CD4-positive, alpha-beta T cell (primary cell): ENCODE measurements around the gene AFP. TPM values are rescaled to one million over a fixed set of nuclear protein-coding genes. Genes with fewer than 3 reads are reported as not detected.

Experiments
- ATAC-seq: fragments of 200-7000 bp; cut with Tn5 transposase; one replicate; pipeline ENCODE4 v1.10.0; 2022; ENCODE audit warnings: mild to moderate bottlenecking; ENCODE audit not compliant: poor library complexity
- CTCF ChIA-PET: fragments of 350-600 bp; sonication (Branson Sonifier 250); formaldehyde crosslinking; loops from one replicate; lab custom pipeline; 2021; ENCODE audit warnings: antibody characterized with exemption, inconsistent platforms; lab: Charles Lee
- POLR2A ChIA-PET: fragments of 350-600 bp; sonication (Branson Sonifier 250); formaldehyde crosslinking; loops from one replicate; lab custom pipeline; 2021; ENCODE audit warnings: antibody characterized with exemption, inconsistent platforms; lab: Charles Lee
- DNase-seq, 14 experiments: peaks; one replicate each; pipeline ENCODE4 v3.0.0-alpha.2; 2013 to 2020; ENCODE audit warnings: mixed read lengths in 2 of 14
- H3K27ac ChIP-seq, 2 donors: one replicate each; pipeline versions ENCODE4 v1.5.1 to v1.7.0; 2013; ENCODE audit warnings: low read length in 2 of 2, low read depth in 1 of 2, mild to moderate bottlenecking in 1 of 2
- H3K27me3 ChIP-seq, 2 experiments: 1 replicate in 1 of 2; 2 replicates in 1 of 2; pipeline versions ENCODE4 v1.6.1 to v1.7.0; 2013; ENCODE audit warnings: low read length in 2 of 2, control low read depth in 1 of 2, mild to moderate bottlenecking in 1 of 2, moderate library complexity in 1 of 2; ENCODE audit not compliant: insufficient read depth in 2 of 2, control insufficient read depth in 1 of 2
- H3K36me3 ChIP-seq: one replicate; pipeline ENCODE4 v1.6.1; 2013; ENCODE audit warnings: low read length, control low read depth; ENCODE audit not compliant: insufficient read depth
- H3K4me1 ChIP-seq: one replicate; pipeline ENCODE4 v1.6.1; 2013; ENCODE audit warnings: low read length, control low read depth; ENCODE audit not compliant: insufficient read depth
- H3K4me3 ChIP-seq: one replicate; pipeline ENCODE4 v1.5.1; 2013; ENCODE audit warnings: mild to moderate bottlenecking, low read length, moderate library complexity
- H3K9me3 ChIP-seq, 2 experiments: 1 replicate in 1 of 2; 2 replicates in 1 of 2; pipeline versions ENCODE4 v1.6.1 to v1.7.0; 2013; ENCODE audit warnings: low read length in 2 of 2, mild to moderate bottlenecking in 2 of 2, control low read depth in 1 of 2, moderate library complexity in 1 of 2; ENCODE audit not compliant: control insufficient read depth in 1 of 2, insufficient read depth in 1 of 2
- H3K27ac Mint-ChIP-seq: one replicate; pipeline ENCODE4 v1.8.0; 2020; ENCODE audit warnings: mixed read lengths
- H3K27me3 Mint-ChIP-seq: one replicate; pipeline ENCODE4 v1.8.0; 2021; ENCODE audit warnings: mixed read lengths
- H3K36me3 Mint-ChIP-seq: one replicate; pipeline ENCODE4 v1.8.0; 2021; ENCODE audit warnings: low read depth, mixed read lengths
- H3K4me1 Mint-ChIP-seq: one replicate; pipeline ENCODE4 v1.8.0; 2021; ENCODE audit warnings: low read depth, mixed read lengths
- H3K4me3 Mint-ChIP-seq: one replicate; pipeline ENCODE4 v1.8.0; 2020; ENCODE audit warnings: mild to moderate bottlenecking, mixed read lengths
- H3K9me3 Mint-ChIP-seq: one replicate; pipeline ENCODE4 v1.8.0; 2020; ENCODE audit warnings: mixed read lengths
- intact Hi-C, 2 experiments: fragments of 100-400 bp; cut with DNase I in 1 of 2; cut with micrococcal nuclease in 1 of 2; formaldehyde crosslinking; loops; one replicate each; pipeline versions ENCODE4 v1.15.1 to v1.9.0; 2023 to 2025; cut with DNase I, micrococcal nuclease
- total RNA-seq, 174 experiments: library from RNA in 2 of 174; stranded (reverse) in 2 of 174; gene quantifications; one replicate each; pipeline ENCODE4 v1.2.3 and lab custom pipeline; 2021 to 2026
- TF ChIP-seq, protein P1 (sequence below): fragments of 200-600 bp; IDR thresholded peaks from one replicate; pipeline ENCODE4 v1.8.0; 2022; ENCODE audit warnings: antibody characterized with exemption, mild to moderate bottlenecking

The AFP gene
- total RNA-seq, 2 experiments from 2014 or later, result not detected

DNA sequence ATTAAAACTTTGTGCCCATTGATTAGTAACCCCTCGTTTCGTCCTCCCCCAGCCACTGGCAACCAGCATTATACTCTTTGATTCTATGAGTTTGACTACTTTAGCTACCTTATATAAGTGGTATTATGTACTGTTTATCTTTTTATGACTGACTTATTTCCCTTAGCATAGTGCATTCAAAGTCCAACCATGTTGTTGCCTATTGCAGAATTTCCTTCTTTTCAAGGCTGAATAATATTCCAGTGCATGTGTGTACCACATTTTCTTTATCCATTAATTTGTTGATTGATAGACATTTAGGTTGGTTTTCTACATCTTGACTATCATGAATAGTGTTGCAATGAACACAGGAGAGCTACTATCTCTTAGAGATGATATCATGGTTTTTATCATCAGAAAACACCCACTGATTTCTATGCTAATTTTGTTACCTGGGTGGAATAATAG lies 28.8 kb upstream of the AFP start:
- ChIA-PET POLR2A (no interaction called here), CTCF (no interaction called here)
- ATAC-seq (no peak), DNase-seq (no peak)
- Histone ChIP-seq H3K9me3 (no peaks in the 10 kb centered on the region), H3K4me1 (no peaks in the 10 kb centered on the region), H3K27ac (no peak overlapping the region), H3K4me3 (no peak overlapping the region), H3K27me3 (no peaks in the 10 kb centered on the region), H3K36me3 (no peaks in the 10 kb centered on the region)
- Mint-ChIP-seq H3K27ac (no peak overlapping the region), H3K4me3 (no peak overlapping the region), H3K27me3 (no peaks in the 10 kb centered on the region), H3K9me3 (no peaks in the 10 kb centered on the region), H3K36me3 (no peaks in the 10 kb centered on the region), H3K4me1 (no peaks in the 10 kb centered on the region)
- intact Hi-C loops, result no loop called here
- TF ChIP-seq, protein P1, sequence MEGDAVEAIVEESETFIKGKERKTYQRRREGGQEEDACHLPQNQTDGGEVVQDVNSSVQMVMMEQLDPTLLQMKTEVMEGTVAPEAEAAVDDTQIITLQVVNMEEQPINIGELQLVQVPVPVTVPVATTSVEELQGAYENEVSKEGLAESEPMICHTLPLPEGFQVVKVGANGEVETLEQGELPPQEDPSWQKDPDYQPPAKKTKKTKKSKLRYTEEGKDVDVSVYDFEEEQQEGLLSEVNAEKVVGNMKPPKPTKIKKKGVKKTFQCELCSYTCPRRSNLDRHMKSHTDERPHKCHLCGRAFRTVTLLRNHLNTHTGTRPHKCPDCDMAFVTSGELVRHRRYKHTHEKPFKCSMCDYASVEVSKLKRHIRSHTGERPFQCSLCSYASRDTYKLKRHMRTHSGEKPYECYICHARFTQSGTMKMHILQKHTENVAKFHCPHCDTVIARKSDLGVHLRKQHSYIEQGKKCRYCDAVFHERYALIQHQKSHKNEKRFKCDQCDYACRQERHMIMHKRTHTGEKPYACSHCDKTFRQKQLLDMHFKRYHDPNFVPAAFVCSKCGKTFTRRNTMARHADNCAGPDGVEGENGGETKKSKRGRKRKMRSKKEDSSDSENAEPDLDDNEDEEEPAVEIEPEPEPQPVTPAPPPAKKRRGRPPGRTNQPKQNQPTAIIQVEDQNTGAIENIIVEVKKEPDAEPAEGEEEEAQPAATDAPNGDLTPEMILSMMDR, result no peak

DNA sequence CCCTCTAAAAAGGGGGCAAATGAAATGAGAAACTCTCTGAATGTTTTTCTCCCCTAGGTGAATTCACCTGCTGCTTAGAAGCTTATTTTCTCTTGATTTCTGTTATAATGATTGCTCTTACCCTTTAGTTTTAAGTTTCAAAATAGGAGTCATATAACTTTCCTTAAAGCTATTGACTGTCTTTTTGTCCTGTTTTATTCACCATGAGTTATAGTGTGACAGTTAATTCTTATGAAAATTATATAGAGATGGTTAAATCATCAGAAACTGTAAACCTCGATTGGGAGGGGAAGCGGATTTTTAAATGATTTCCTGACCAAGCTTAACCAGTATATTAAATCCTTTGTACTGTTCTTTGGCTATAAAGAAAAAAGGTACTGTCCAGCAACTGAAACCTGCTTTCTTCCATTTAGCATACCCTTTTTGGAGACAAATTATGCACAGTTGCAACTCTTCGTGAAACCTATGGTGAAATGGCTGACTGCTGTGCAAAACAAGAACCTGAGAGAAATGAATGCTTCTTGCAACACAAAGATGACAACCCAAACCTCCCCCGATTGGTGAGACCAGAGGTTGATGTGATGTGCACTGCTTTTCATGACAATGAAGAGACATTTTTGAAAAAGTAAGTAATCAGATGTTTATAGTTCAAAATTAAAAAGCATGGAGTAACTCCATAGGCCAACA lies 27.7 kb upstream of the AFP start:
- intact Hi-C loops, result no loop called here
- H3K36me3 Mint-ChIP-seq, result no peaks in the 10 kb centered on the region
- Histone ChIP-seq H3K27ac (no peak overlapping the region), H3K36me3 (no peaks in the 10 kb centered on the region), H3K4me3 (no peak overlapping the region), H3K27me3 (no peaks in the 10 kb centered on the region), H3K4me1 (no peaks in the 10 kb centered on the region), H3K9me3 (no peaks in the 10 kb centered on the region)
- ATAC-seq (no peak), DNase-seq (no peak)
- TF ChIP-seq, protein P1, result no peak
- no peak overlapping the region for H3K27ac Mint-ChIP-seq
- ChIA-PET POLR2A (no interaction called here), CTCF (no interaction called here)
- no peak overlapping the region for H3K4me3 Mint-ChIP-seq
- H3K9me3 Mint-ChIP-seq, result no peaks in the 10 kb centered on the region
- no peaks in the 10 kb centered on the region for H3K4me1 Mint-ChIP-seq
- no peaks in the 10 kb centered on the region for H3K27me3 Mint-ChIP-seq

DNA sequence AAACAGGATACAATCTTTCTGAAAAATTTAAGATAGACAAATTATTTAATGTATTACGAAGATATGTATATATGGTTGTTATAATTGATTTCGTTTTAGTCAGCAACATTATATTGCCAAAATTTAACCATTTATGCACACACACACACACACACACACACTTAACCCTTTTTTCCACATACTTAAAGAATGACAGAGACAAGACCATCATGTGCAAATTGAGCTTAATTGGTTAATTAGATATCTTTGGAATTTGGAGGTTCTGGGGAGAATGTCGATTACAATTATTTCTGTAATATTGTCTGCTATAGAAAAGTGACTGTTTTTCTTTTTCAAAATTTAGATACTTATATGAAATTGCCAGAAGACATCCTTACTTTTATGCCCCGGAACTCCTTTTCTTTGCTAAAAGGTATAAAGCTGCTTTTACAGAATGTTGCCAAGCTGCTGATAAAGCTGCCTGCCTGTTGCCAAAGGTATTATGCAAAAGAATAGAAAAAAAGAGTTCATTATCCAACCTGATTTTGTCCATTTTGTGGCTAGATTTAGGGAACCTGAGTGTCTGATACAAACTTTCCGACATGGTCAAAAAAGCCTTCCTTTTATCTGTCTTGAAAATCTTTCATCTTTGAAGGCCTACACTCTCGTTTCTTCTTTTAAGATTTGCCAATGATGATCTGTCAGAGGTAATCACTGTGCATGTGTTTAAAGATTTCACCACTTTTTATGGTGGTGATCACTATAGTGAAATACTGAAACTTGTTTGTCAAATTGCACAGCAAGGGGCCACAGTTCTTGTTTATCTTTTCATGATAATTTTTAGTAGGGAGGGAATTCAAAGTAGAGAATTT lies 26.8 kb upstream of the AFP start:
- ChIA-PET CTCF (no interaction called here), POLR2A (no interaction called here)
- Mint-ChIP-seq H3K36me3 (no peaks in the 10 kb centered on the region), H3K27ac (no peak overlapping the region), H3K27me3 (no peaks in the 10 kb centered on the region), H3K4me1 (no peaks in the 10 kb centered on the region), H3K4me3 (no peak overlapping the region), H3K9me3 (no peaks in the 10 kb centered on the region)
- DNase-seq (no peak), ATAC-seq (no peak)
- intact Hi-C loops, result no loop called here
- Histone ChIP-seq H3K36me3 (no peaks in the 10 kb centered on the region), H3K4me3 (no peak overlapping the region), H3K4me1 (no peaks in the 10 kb centered on the region), H3K27ac (no peak overlapping the region), H3K27me3 (no peaks in the 10 kb centered on the region), H3K9me3 (no peaks in the 10 kb centered on the region)
- TF ChIP-seq, protein P1, result no peak
